Medulla oblongata (tissue), 1 donor: ENCODE measurements around the gene L3MBTL1.

ENCODE experiments used
- DNase-seq: peaks from one replicate; pipeline ENCODE4 v3.0.0-alpha.2; 2015; ENCODE audit errors: extremely low spot score

L3MBTL1 gene

GRCh38 chr20:43506238-43506637, 1.3 kb upstream of the L3MBTL1 start:
- DNase-seq = no peak

GRCh38 chr20:43508106-43508505, 609 bp downstream of the L3MBTL1 start:
- no peak for DNase-seq

- no peak for DNase-seq
Observed at GRCh38 chr20:43508604-43509040, 1.1 kb downstream of the L3MBTL1 start.

GRCh38 chr20:43511879-43512278, 4.4 kb downstream of the L3MBTL1 start:
- no peak for DNase-seq

- DNase-seq = no peak
Observed at GRCh38 chr20:43513372-43513930, 6.0 kb downstream of the L3MBTL1 start.

GRCh38 chr20:43513931-43514647, 6.6 kb downstream of the L3MBTL1 start:
- peak; percentile 99 for DNase-seq

- peak; percentile 10 for DNase-seq
Observed at GRCh38 chr20:43514648-43514999, 7.1 kb downstream of the L3MBTL1 start.

- peak; percentile 66 for DNase-seq
Observed at GRCh38 chr20:43515628-43516027, 8.1 kb downstream of the L3MBTL1 start.

GRCh38 chr20:43516251-43516824, 8.8 kb downstream of the L3MBTL1 start:
- DNase-seq = no peak

- DNase-seq = no peak
Observed at GRCh38 chr20:43520074-43520630, 12.7 kb downstream of the L3MBTL1 start.

GRCh38 chr20:43525021-43525420, 17.5 kb downstream of the L3MBTL1 start:
- DNase-seq = no peak

GRCh38 chr20:43528258-43528875, 20.9 kb downstream of the L3MBTL1 start:
- DNase-seq = no peak

GRCh38 chr20:43529051-43529450, 21.6 kb downstream of the L3MBTL1 start:
- no peak for DNase-seq

- DNase-seq = no peak
Observed at GRCh38 chr20:43529457-43530153, 22.1 kb downstream of the L3MBTL1 start.

GRCh38 chr20:43530321-43531090, 23.0 kb downstream of the L3MBTL1 start:
- DNase-seq = peak; percentile 15

GRCh38 chr20:43531091-43531443, 23.6 kb downstream of the L3MBTL1 start:
- no peak for DNase-seq

GRCh38 chr20:43532416-43533055, 25.0 kb downstream of the L3MBTL1 start:
- DNase-seq = no peak

- DNase-seq = no peak
Observed at GRCh38 chr20:43533060-43533459, 25.6 kb downstream of the L3MBTL1 start.

- DNase-seq = no peak
Observed at GRCh38 chr20:43534016-43534415, 26.5 kb downstream of the L3MBTL1 start.

- DNase-seq = no peak
Observed at GRCh38 chr20:43534791-43535350, 27.4 kb downstream of the L3MBTL1 start.
